HG03097 (cell line): ENCODE measurements around the gene MVB12A.

ENCODE experiments used
- ATAC-seq: cut with Tn5 transposase; IDR thresholded peaks from one replicate; pipeline ENCODE4 v1.9.1; 2021; ENCODE audit not compliant: unreplicated experiment, low FRiP score

Gene MVB12A

GRCh38 chr19:17441241-17442021 lies 21.6 kb downstream of the MVB12A start:
- no peak for ATAC-seq

DNA sequence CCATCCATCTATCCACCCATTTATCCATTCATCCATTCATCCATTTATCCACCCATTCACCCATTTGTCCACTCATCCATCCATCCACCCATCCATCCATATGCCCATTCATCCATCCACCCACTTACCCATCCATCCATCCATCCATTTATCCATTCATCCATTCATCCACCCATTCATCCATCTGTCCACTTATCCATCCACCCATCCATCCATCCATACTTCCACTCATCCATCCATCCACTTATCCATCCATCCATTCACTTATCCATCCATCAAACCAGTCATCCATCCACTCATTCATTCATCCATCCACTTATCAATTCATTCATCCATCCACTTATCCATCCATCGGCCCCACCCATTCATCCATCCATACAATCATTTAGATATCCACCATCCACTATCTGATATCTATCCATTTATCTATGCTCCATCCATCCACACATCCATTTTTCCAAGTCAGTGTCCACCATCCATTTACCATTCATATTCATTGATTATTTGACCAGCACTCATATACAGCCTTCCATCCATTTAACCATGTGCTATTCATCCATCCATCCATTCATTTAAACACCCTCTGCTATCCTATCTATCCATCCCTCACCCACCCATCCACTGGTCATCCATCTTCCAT lies 25.8 kb downstream of the MVB12A start:
- no peak for ATAC-seq

DNA sequence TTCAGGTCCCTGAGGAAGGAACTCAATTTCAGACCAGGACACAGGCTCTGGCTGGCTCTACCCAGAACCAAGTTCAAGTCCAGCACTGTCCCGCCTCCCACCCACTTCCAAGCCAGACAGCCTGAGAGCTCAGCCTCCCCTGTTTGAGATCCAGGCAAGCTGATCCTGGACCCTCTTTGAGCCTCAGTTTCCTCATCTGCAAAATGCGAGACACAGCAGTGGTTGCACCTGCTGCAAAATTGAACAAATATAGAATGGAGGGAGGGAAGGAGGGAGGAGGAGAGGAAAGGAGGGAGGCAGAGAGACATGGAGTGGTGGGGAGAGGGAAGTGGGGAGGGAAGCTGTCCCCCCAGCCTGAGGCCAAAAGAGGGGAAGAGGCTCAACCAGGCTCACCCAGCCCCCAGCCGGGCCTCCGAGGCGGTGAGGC lies 27.9 kb downstream of the MVB12A start:
- no peak for ATAC-seq

DNA sequence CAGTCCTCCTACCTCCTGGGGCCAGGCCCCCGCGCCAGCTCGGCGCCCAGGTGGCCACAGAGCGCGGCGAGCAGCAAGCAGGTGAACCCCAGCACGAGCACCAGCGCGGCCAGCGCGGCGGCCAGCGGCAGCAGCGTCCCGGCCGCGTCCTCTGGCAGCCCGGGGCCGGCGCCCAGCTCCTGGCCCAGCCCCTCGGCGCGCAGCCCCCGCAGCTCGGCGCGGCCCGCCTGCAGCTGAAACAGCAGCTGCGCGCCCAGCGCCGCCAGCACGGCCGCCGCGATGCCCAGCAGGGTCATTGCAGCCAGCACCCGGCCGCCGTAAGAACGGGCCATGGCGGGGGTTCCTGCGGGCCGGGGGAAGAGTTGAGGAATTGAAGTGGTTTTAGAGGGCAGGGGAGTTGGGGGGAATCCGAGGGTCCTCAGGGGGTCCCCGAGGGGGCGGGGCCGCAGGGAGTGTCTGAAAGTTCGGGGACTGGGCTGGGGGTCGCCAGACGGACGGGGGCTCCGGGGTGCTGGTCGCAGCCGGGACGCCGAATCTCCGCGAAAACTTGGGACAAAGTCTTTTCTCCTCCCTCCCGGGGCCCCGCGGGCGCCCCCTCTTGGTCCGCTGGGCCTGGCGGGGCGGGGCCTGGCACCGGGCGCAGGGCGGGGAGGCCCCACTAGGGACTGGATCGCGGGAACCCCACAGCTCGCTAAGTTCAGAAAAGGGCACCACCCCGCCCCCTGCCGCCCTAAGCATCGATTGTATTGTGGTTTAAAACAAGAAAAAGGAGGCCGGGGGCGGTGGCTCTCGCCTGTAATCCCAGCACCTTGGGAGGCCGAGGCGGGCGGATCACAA lies 28.5 kb downstream of the MVB12A start, which contains the start of gene TMEM221:
Gene TMEM221 (minus strand): TSS at position 538 of the 837 bp plus-strand sequence. CDS start 206 bp downstream, at position 332.
- ATAC-seq: no peak

- ATAC-seq: no peak
Measured at GRCh38 chr19:17450264-17451075, 30.6 kb downstream of the MVB12A start.

DNA sequence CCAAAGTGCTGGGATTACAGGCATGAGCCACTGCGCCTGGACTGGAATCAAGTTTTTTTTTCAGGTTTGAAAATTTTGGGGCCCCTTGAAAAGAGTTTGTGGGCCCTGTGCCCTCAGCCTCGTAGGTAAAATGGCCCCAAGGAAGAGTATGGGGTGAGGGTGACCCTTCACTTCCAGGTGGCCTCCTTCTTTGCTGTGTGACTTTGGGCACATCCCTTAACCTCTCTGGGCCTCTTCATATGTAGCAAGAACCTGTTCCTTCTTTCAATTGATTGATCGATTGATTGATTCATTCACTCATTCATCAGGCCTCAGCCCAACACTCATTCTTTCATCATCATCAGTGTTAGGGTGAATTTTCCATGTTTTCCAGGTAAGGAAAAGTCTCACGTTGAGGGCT lies 32.0 kb downstream of the MVB12A start:
- no peak for ATAC-seq

GRCh38 chr19:17454576-17455071 lies 34.8 kb downstream of the MVB12A start:
- ATAC-seq: no peak

- no peak for ATAC-seq
Measured at GRCh38 chr19:17455308-17456123, 35.7 kb downstream of the MVB12A start.

DNA sequence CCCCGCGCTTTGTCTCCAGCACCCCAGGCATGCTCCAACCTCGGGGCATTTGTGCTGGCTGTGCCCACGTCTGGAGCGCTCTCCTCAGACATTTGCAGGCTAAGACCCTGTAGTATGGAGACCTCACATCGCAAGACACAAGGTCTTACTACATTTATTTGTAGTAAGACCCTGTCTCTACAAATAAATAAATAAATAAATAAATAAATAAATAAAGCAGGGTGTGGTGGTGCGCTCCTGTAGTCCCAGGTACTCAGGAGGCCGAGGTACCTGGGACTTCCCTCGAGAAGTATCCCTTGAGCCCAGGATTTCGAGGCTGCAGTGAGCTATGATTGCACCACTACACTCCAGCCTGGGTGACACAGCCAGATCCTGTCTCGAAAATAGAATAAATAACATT lies 36.3 kb downstream of the MVB12A start:
- no peak for ATAC-seq

DNA sequence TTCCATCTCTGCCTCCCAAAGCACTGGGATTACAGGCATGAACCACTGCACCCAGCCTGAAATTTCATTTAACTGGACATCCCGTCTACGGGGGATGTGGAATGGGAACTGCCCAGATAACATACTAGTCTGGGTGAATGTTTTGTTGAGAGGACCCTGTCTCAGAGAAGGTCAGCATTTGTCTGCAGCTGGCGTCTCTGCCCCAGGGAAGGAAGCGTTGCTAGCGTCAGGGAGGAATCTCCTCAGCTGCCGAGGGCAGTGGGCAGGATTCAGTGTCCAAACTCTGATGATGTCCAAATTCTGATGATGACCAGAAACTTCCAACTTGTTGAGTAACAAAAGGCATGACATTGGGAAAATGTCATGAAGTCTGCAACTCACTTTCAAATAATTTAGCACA lies 37.8 kb downstream of the MVB12A start:
- no peak for ATAC-seq

GRCh38 chr19:17458970-17459369 lies 39.1 kb downstream of the MVB12A start:
- no peak for ATAC-seq

- no peak for ATAC-seq
Measured at GRCh38 chr19:17460372-17461230, 40.8 kb downstream of the MVB12A start, which contains the start of gene NXNL1. Gene NXNL1, minus strand, starts transcription at chr19:17460926. Its CDS starts 57 bp downstream, at chr19:17460869.

DNA sequence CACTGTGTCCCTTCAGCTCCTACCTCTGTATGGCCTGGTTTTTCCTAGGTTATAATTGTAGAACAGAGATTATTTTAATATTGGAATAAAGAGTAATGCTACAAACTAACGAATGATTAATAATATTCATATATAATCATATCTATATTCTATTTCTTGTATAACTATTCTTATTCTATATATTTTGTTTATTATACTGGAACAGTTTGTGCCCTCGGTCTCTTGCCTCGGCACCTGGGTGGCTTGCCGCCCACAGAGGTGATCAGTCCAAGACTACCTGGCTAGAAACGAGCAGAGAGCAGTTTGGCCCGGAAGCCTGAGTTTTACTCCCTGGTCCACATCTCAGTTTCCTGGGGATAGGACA lies 46.6 kb downstream of the MVB12A start:
- no peak for ATAC-seq

GRCh38 chr19:17467471-17468301 lies 47.8 kb downstream of the MVB12A start:
- ATAC-seq: no peak

DNA sequence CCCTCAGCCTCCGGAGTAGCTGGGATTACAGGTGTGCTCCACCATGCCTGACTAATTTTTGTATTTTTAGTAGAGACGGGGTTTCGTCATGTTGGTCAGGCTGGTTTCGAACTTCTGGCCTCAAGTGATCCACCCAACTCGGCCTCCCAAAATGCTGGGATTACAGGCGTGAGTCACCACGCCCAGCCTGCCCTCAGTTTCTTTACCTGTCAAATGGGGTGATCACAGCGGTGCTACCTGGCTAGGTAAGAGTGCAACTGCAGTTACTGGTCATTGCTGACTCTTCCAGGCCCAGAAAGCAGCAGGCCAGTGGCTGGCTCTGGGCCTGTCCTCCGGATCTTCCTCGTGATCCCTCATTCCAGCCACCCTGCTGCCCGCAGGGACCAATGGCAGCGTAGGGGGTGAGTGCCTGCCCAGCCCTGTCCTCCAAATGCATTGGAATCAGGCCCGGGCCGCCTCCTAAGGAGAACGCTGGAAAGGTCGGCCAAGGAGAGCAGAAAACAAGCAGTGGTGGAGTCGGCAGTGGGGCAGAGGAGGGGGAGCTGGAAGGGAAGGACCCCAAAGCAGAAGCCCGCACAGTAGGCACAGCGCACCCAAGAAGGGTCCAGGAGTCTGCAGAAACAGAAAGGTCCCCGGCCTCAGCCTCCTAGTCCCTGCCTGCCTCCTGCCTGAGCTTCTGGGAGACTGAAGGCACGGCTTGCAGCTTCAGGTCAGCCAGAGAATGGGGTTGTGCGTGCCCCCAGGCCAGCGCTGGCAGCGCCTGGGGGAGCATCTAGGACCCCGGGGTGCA lies 48.6 kb downstream of the MVB12A start:
- no peak for ATAC-seq

DNA sequence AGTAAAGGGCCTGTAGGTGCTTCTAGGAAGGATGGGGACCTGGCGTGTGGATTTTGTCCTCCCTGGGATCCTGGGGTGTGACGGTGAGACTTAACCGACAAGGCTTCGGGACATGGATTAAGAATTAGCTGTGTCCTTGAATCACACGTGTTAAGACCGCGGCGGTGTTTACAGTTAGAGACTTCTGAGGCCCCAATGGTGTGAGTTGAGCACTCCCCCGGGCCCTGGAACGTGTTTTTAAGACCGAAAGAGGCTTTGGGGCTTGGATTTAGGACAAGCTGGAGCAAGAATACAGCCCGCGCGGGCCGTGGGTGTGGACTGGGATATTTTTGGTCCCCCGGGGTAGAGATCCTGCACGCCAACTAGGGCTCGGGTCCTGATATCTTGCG lies 49.2 kb downstream of the MVB12A start:
- ATAC-seq: no peak
